Neural cell (in vitro differentiated cells): Measurements from ENCODE around the gene GRIN2C. TPM values are rescaled to one million over a fixed set of nuclear protein-coding genes. Genes with fewer than 3 reads are reported as not detected.

Source experiments
- H2AFZ ChIP-seq: fragments of 200-600, 300-800 bp; sonication (generic), shearing (Covaris generic); 2 replicates; pipeline ENCODE4 v1.6.0; 2014; ENCODE audit warnings: low read depth, mild to moderate bottlenecking, antibody characterized with exemption, low read length, moderate library complexity
- H3F3A ChIP-seq: fragments of 200-600 bp; shearing (Covaris generic); 2 replicates; pipeline ENCODE4 v1.6.1; 2016; ENCODE audit warnings: mild to moderate bottlenecking, moderate library complexity, mixed read lengths, antibody characterized with exemption, low read length; ENCODE audit not compliant: insufficient read depth, poor library complexity, severe bottlenecking
- H3K27ac ChIP-seq: fragments of 200-600, 300-800 bp; sonication (generic), shearing (Covaris generic); 2 replicates; pipeline ENCODE4 v1.5.1; 2014; ENCODE audit warnings: mild to moderate bottlenecking, low read length, moderate library complexity
- H3K27me3 ChIP-seq: fragments of 300-800, 200-600 bp; sonication (generic), shearing (Covaris generic); 2 replicates; pipeline ENCODE4 v1.6.0; 2014; ENCODE audit warnings: mild to moderate bottlenecking, low read depth, low read length, moderate library complexity; ENCODE audit not compliant: insufficient read depth
- H3K36me3 ChIP-seq: fragments of 300-800, 200-600 bp; sonication (generic), shearing (Covaris generic); 2 replicates; pipeline ENCODE4 v1.5.1; 2014; ENCODE audit warnings: mild to moderate bottlenecking, antibody characterized with exemption, low read length, moderate library complexity; ENCODE audit not compliant: insufficient read depth
- H3K4me2 ChIP-seq: fragments of 300-800, 200-600 bp; sonication (generic), shearing (Covaris generic); 2 replicates; pipeline ENCODE4 v1.6.0; 2014; ENCODE audit warnings: mild to moderate bottlenecking, low read length
- H3K4me3 ChIP-seq: fragments of 300-800, 200-600 bp; sonication (generic), shearing (Covaris generic); 2 replicates; pipeline ENCODE4 v1.5.1; 2014; ENCODE audit warnings: mild to moderate bottlenecking, low read length, moderate library complexity
- H3K79me2 ChIP-seq: fragments of 200-600 bp; shearing (Covaris generic); replicated peaks from 2 replicates; pipeline ENCODE4 v1.6.0; 2014; ENCODE audit warnings: mild to moderate bottlenecking, low read length, moderate library complexity; ENCODE audit not compliant: insufficient read depth
- H3K9ac ChIP-seq: fragments of 300-800, 200-600 bp; sonication (generic), shearing (Covaris generic); 2 replicates; pipeline ENCODE4 v1.6.1; 2016; ENCODE audit warnings: mild to moderate bottlenecking, low read length, mixed read lengths
- H3K9me2 ChIP-seq: fragments of 200-600 bp; shearing (Covaris generic); 2 replicates; pipeline ENCODE4 v1.6.1; 2016; ENCODE audit warnings: mild to moderate bottlenecking, low read length, mixed read lengths; ENCODE audit not compliant: insufficient read depth
- H3K9me3 ChIP-seq: fragments of 200-600, 300-800 bp; sonication (generic), shearing (Covaris generic); 2 replicates; pipeline ENCODE4 v1.6.1; 2016; ENCODE audit warnings: mild to moderate bottlenecking, mixed run types, low read length, moderate library complexity, mixed read lengths
- H4K20me1 ChIP-seq: fragments of 200-600 bp; shearing (Covaris generic); 2 replicates; pipeline ENCODE4 v1.6.1; 2016; ENCODE audit warnings: mild to moderate bottlenecking, mixed run types; ENCODE audit not compliant: insufficient read depth
- CTCF ChIP-seq: fragments of 450-650 bp; IDR thresholded peaks from 2 replicates; pipeline ENCODE4 v1.5.1; 2014; ENCODE audit warnings: antibody characterized with exemption, mild to moderate bottlenecking, moderate library complexity; ENCODE audit not compliant: poor library complexity, severe bottlenecking
- EP300 ChIP-seq: fragments of 450-650 bp; conservative IDR thresholded peaks from 2 replicates; pipeline ENCODE4 v1.6.1; 2014; ENCODE audit warnings: antibody characterized with exemption, mild to moderate bottlenecking, moderate library complexity; ENCODE audit not compliant: poor library complexity, severe bottlenecking
- EZH2 ChIP-seq: fragments of 200-600, 300-800 bp; shearing (Covaris generic), sonication (generic); IDR thresholded peaks from 2 replicates; pipeline ENCODE4 v1.6.1; 2014; ENCODE audit warnings: antibody characterized with exemption, low read length, borderline replicate concordance, mild to moderate bottlenecking; ENCODE audit not compliant: insufficient read depth, poor library complexity, severe bottlenecking
- MXI1 ChIP-seq: fragments of 450-650 bp; conservative IDR thresholded peaks from 2 replicates; pipeline ENCODE4 v1.6.1; 2014; ENCODE audit warnings: antibody characterized with exemption, mild to moderate bottlenecking; ENCODE audit not compliant: poor library complexity, severe bottlenecking
- POLR2AphosphoS5 ChIP-seq: IDR thresholded peaks from 2 replicates; pipeline ENCODE4 v1.6.1; 2012
- RAD21 ChIP-seq: fragments of 450-650 bp; conservative IDR thresholded peaks from 2 replicates; pipeline ENCODE4 v1.6.1; 2014; ENCODE audit warnings: antibody characterized with exemption, mild to moderate bottlenecking, moderate library complexity
- SMC3 ChIP-seq: fragments of 450-650 bp; conservative IDR thresholded peaks from 2 replicates; pipeline ENCODE4 v1.6.1; 2014; ENCODE audit warnings: antibody characterized with exemption, mild to moderate bottlenecking, moderate library complexity; ENCODE audit not compliant: poor library complexity
- TAF1 ChIP-seq: IDR thresholded peaks from 2 replicates; pipeline ENCODE4 v1.6.1; 2012; ENCODE audit warnings: low read depth
- polyA plus RNA-seq: library from polyadenylated mRNA; depleted of rRNA; stranded (reverse); fragments of >200 nt; gene quantifications from 2 replicates; pipeline ENCODE4 v1.2.3, GENCODE V29; 2014
- TF ChIP-seq, protein P1 (sequence below): IDR thresholded peaks from 2 replicates; pipeline ENCODE4 v1.6.1; 2012; ENCODE audit warnings: borderline replicate concordance

GRIN2C gene
- polyA plus RNA-seq, 1 donor from 2014 or later, result 0.04 TPM

- H3K27me3 ChIP-seq, result peaks cover 13% of the 10 kb centered on the region
- no peak overlapping the region for H2AFZ ChIP-seq
- no peak overlapping the region for H3K4me2 ChIP-seq
- H3K27ac ChIP-seq, result no peak overlapping the region
- TF ChIP-seq TAF1 (no peak), SMC3 (no peak), POLR2AphosphoS5 (no peak), EP300 (no peak), EZH2 (no peak), CTCF (no peak), MXI1 (no peak), RAD21 (no peak)
- TF ChIP-seq, protein P1, sequence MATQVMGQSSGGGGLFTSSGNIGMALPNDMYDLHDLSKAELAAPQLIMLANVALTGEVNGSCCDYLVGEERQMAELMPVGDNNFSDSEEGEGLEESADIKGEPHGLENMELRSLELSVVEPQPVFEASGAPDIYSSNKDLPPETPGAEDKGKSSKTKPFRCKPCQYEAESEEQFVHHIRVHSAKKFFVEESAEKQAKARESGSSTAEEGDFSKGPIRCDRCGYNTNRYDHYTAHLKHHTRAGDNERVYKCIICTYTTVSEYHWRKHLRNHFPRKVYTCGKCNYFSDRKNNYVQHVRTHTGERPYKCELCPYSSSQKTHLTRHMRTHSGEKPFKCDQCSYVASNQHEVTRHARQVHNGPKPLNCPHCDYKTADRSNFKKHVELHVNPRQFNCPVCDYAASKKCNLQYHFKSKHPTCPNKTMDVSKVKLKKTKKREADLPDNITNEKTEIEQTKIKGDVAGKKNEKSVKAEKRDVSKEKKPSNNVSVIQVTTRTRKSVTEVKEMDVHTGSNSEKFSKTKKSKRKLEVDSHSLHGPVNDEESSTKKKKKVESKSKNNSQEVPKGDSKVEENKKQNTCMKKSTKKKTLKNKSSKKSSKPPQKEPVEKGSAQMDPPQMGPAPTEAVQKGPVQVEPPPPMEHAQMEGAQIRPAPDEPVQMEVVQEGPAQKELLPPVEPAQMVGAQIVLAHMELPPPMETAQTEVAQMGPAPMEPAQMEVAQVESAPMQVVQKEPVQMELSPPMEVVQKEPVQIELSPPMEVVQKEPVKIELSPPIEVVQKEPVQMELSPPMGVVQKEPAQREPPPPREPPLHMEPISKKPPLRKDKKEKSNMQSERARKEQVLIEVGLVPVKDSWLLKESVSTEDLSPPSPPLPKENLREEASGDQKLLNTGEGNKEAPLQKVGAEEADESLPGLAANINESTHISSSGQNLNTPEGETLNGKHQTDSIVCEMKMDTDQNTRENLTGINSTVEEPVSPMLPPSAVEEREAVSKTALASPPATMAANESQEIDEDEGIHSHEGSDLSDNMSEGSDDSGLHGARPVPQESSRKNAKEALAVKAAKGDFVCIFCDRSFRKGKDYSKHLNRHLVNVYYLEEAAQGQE, result no peak
- H3K4me3 ChIP-seq, result no peak overlapping the region
- no peaks in the 10 kb centered on the region for H4K20me1 ChIP-seq
- no peaks in the 10 kb centered on the region for H3K36me3 ChIP-seq
- H3K9me2 ChIP-seq, result no peaks in the 10 kb centered on the region
- no peak overlapping the region for H3K9ac ChIP-seq
- no peaks in the 10 kb centered on the region for H3K79me2 ChIP-seq
- no peaks in the 10 kb centered on the region for H3F3A ChIP-seq
- no peaks in the 10 kb centered on the region for H3K9me3 ChIP-seq
Measured at GRCh38 chr17:74866198-74866835, 6.6 kb upstream of the GRIN2C start.

DNA sequence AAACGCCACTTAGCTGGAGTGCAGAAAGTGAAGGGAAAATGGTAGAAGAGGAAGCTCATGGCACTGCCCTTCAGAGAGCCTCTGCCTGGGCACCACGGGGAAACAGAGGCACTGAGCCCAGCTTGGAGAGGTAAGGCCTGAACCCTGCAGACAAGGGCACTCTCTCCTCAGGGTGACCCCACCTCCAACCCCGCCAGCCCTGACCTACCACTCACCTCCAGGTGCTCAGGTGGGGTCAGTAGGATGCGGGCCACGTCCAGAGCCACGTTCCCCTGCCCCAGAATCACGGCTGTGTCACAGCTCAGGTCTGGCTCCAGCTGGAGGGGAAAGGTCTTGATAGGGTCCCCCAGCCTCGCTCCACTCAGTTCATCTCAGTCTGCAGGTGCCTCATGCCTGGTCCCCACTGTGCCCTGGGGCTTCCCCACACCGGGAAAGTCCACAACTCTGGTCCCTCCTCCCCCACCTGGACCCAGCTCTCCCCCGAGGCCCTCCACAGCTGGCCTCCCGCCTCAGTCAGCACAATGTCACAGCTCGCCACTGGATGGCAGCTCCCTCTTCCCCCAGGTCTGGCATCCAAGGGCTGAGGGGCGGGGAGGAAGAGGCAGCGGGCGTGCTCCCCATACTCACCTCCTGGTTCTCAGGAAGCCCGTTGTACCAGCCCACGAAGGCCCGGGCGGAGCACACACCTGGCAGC, 6.0 kb upstream of the GRIN2C start:
- H3K27ac ChIP-seq, result no peak overlapping the region
- H3K4me3 ChIP-seq, result no peak overlapping the region
- H3K9me3 ChIP-seq, result no peaks in the 10 kb centered on the region
- H3F3A ChIP-seq, result no peaks in the 10 kb centered on the region
- no peak overlapping the region for H3K4me2 ChIP-seq
- no peaks in the 10 kb centered on the region for H3K79me2 ChIP-seq
- TF ChIP-seq RAD21 (no peak), SMC3 (no peak), TAF1 (no peak), EP300 (no peak), MXI1 (no peak), POLR2AphosphoS5 (no peak), CTCF (no peak)
- TF ChIP-seq, protein P1, result no peak
- H3K9ac ChIP-seq, result no peak overlapping the region
- H4K20me1 ChIP-seq, result no peaks in the 10 kb centered on the region
- no peak overlapping the region for H2AFZ ChIP-seq
- H3K27me3 ChIP-seq, result peaks cover 19% of the 10 kb centered on the region
- no peaks in the 10 kb centered on the region for H3K9me2 ChIP-seq
- no peaks in the 10 kb centered on the region for H3K36me3 ChIP-seq
